GM12878 (cell line): ENCODE results near the gene SPTBN1. TPM values are rescaled to one million over a fixed set of nuclear protein-coding genes. Genes with fewer than 3 reads are reported as not detected.

ENCODE experiments used
- ATF7 ChIP-seq: fragments of 450-650 bp; IDR thresholded peaks from 2 replicates; pipeline ENCODE4 v1.6.1; 2016; ENCODE audit warnings: low read depth, mild to moderate bottlenecking
- CHD4 ChIP-seq: fragments of 200-600 bp; sonication (generic); IDR thresholded peaks from 2 replicates; pipeline ENCODE4 v1.6.1; 2016; ENCODE audit warnings: mild to moderate bottlenecking
- FOXK2 ChIP-seq: fragments of 450-650 bp; IDR thresholded peaks from 2 replicates; pipeline ENCODE4 v1.6.1; 2017; ENCODE audit warnings: mild to moderate bottlenecking, moderate library complexity
- HCFC1 ChIP-seq: fragments of 150-350 bp; IDR thresholded peaks from 2 replicates; pipeline ENCODE4 v1.6.1; 2014; ENCODE audit warnings: low read length
- MTA3 ChIP-seq: IDR thresholded peaks from 2 replicates; pipeline ENCODE4 v1.6.1; 2012; ENCODE audit warnings: low read length, inconsistent platforms, borderline replicate concordance
- POU2F2 ChIP-seq: IDR thresholded peaks from 3 replicates; pipeline ENCODE4 v1.6.1; 2011; ENCODE audit warnings: low read depth, mild to moderate bottlenecking, low read length, borderline replicate concordance
- STAT1 ChIP-seq: fragments of 450-650 bp; conservative IDR thresholded peaks from 2 replicates; pipeline ENCODE4 v1.6.1; 2014; ENCODE audit warnings: antibody characterized with exemption, mild to moderate bottlenecking
- ZSCAN29 ChIP-seq: fragments of 450-650 bp; IDR thresholded peaks from 2 replicates; pipeline ENCODE4 v1.6.1; 2017; ENCODE audit warnings: mild to moderate bottlenecking, moderate library complexity
- polyA plus RNA-seq, 11 experiments: library from polyadenylated mRNA; depleted of rRNA in 4 of 11; unstranded in 6 of 11; stranded (reverse) in 5 of 11; fragments of >200 nt; fragmentation: Nextera tagmentation in 4 of 11; fragmentation: Illumina TruSeq in 1 of 11; extraction: Ambion mirVana in 4 of 11; extraction: Trizol in 1 of 11; gene quantifications; 1 replicate in 1 of 11; 2 replicates in 10 of 11; pipeline versions ENCODE4 v1.2.1 to v1.2.3, GENCODE V29; 2011 to 2016; ENCODE audit warnings: inconsistent platforms in 2 of 11, missing spikeins in 2 of 11, low read depth in 1 of 11
- total RNA-seq, 4 experiments: library from RNA; depleted of rRNA in 3 of 4; stranded (reverse); fragments of >200 nt in 3 of 4; fragmentation: Illumina TruSeq in 1 of 4; extraction: Trizol in 1 of 4; gene quantifications; 2 replicates each; pipeline versions ENCODE4 v1.2.1 to v1.2.3, GENCODE V29; 2013 to 2021
- TF ChIP-seq, protein P1 (sequence below): fragments of 450-650 bp; conservative IDR thresholded peaks from 2 replicates; pipeline ENCODE4 v1.6.1; 2017; ENCODE audit warnings: mild to moderate bottlenecking, moderate library complexity
- TF ChIP-seq, protein P2 (sequence below): fragments of 450-650 bp; IDR thresholded peaks from 2 replicates; pipeline ENCODE4 v1.6.1; 2018; ENCODE audit warnings: borderline replicate concordance, mild to moderate bottlenecking; ENCODE audit not compliant: partially characterized antibody

SPTBN1 gene
- total and polyA plus RNA-seq, 10 of the 15 experiments (the other 5 are each of a cell fraction or from before 2014, with no cell fraction given), result 20.6 to 154 (median 76.7) TPM

DNA sequence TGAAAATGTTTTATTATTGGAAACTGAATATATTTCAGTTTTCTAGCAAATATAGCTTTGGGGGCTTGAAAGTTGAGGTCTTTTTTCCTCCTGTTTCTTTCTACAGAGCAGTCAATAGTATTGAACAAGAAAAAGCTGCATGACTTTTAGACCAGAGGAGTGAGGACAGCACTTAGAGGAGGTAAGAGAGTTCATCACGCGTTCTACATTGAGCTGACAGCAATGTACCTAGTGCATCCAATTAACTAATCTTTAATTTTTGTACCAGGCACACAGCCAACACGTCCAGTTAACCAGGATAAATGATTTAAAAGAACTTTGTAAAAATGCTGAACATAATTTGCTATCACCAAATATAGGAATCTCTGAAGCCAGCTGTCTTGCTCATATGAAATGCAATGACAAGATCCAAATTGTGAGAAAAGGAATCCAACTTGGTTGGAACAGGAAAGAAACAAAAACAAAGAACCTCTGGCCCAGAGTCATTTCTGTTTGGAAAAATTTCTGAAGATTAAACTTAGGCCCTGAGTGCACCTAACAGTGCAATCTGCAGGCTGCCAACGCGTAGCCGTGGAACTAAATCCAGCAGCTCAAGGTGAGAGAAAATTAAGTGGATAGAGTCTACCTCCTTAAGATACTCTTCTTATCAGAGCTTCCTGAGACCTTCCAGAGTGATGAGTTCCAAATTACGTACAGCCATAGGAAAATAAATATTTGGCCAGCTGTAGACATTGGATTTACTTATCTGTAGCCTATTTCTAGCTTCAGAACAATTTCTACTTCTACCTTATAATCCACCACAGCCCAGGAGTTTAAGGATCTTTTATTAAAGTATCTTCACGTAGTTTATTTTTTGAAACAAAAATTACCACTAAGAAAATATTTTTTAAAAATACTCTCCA, 20.6 kb upstream of the SPTBN1 start (continued):
- TF ChIP-seq, protein P1, sequence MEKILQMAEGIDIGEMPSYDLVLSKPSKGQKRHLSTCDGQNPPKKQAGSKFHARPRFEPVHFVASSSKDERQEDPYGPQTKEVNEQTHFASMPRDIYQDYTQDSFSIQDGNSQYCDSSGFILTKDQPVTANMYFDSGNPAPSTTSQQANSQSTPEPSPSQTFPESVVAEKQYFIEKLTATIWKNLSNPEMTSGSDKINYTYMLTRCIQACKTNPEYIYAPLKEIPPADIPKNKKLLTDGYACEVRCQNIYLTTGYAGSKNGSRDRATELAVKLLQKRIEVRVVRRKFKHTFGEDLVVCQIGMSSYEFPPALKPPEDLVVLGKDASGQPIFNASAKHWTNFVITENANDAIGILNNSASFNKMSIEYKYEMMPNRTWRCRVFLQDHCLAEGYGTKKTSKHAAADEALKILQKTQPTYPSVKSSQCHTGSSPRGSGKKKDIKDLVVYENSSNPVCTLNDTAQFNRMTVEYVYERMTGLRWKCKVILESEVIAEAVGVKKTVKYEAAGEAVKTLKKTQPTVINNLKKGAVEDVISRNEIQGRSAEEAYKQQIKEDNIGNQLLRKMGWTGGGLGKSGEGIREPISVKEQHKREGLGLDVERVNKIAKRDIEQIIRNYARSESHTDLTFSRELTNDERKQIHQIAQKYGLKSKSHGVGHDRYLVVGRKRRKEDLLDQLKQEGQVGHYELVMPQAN, result no peak
- TF ChIP-seq STAT1 (no peak), ZSCAN29 (no peak), CHD4 (no peak), MTA3 (no peak), FOXK2 (no peak), POU2F2 (no peak), ATF7 (no peak), HCFC1 (no peak)
- TF ChIP-seq, protein P2, sequence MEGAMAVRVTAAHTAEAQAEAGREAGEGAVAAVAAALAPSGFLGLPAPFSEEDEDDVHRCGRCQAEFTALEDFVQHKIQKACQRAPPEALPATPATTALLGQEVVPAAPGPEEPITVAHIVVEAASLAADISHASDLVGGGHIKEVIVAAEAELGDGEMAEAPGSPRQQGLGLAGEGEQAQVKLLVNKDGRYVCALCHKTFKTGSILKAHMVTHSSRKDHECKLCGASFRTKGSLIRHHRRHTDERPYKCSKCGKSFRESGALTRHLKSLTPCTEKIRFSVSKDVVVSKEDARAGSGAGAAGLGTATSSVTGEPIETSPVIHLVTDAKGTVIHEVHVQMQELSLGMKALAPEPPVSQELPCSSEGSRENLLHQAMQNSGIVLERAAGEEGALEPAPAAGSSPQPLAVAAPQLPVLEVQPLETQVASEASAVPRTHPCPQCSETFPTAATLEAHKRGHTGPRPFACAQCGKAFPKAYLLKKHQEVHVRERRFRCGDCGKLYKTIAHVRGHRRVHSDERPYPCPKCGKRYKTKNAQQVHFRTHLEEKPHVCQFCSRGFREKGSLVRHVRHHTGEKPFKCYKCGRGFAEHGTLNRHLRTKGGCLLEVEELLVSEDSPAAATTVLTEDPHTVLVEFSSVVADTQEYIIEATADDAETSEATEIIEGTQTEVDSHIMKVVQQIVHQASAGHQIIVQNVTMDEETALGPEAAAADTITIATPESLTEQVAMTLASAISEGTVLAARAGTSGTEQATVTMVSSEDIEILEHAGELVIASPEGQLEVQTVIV, result no peak
